GM18508 (cell line): ENCODE results near the gene OTUD7B.
"Not testable (repeated sequence)": the region's sequence is repeated elsewhere in the genome, so short reads cannot be mapped to it uniquely, and the experiment has no call there.

Source experiments
- ATAC-seq: cut with Tn5 transposase; IDR thresholded peaks from one replicate; pipeline ENCODE4 v1.9.1; 2021; ENCODE audit warnings: moderate number of reproducible peaks; ENCODE audit not compliant: insufficient read depth, unreplicated experiment

Gene OTUD7B

GRCh38 chr1:150010393-150011115, at the start of gene OTUD7B:
Gene OTUD7B (minus strand): TSS chr1:150010726. CDS start chr1:149977510, 33,216 bp downstream.
- no peak for ATAC-seq

- no peak for ATAC-seq
Measured at GRCh38 chr1:150060260-150060659, 49.7 kb upstream of the OTUD7B start.

DNA sequence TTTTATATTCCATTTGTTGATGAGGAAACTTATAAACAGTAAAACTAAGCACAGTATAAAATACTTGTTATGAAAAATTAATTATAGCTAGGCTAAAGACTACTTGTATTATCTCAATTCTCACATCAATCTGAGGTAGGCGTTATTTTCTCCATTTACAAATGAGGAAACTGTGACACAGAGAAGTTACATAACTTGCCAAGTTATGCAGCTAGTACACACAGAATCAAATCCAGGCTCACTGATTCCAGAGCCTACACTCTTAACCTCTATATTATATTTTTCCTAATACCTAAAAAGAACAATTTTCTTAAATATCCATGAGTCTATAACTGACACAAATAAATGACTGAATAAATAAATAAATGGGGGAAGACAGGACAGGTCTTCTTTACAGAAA, 45.9 kb upstream of the OTUD7B start:
- no peak for ATAC-seq

GRCh38 chr1:150055507-150055906, 45.0 kb upstream of the OTUD7B start:
- not testable (repeated sequence) for ATAC-seq

DNA sequence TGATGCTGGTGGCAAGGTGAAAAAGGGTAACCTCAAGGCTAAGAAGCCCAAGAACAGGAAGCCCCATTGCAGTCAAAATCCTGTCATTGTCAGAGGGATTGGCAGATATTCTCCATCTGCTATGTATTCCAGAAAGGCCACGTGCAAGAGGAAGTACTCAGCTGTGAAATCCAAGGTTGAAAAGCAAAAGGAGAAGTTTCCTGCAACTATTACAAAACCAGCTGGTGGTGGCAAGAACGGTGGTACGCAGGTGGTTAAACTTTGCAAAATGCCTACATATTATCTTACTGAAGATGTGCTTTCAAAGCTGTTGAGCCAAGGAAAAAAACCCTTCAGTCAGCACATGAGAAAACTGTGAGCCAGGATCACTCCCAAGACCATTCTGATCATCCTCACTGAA, 43.4 kb upstream of the OTUD7B start:
- no peak for ATAC-seq

DNA sequence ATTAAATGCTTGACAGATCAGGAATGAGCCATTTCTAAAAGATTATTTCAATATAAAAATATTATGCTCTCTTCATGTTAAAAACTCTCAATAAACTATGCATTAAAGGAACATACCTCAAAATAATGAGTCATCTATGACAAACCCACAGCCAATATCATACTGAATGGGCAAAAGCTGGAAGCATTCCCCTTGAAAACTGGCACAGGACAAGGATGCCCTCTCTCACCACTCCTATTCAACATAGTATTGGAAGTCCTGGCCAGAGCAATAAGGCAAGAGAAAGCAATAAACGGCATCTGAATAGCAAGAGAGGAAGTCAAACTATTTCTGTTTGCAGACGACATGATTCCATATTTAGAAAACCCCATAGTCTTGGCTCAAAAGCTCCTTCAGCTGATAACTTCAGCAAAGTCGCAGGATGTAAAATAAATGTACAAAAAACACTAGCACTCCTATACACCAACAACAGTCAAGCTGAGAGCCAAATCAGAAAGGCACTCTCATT, 41.4 kb upstream of the OTUD7B start:
- ATAC-seq: not testable (repeated sequence)

DNA sequence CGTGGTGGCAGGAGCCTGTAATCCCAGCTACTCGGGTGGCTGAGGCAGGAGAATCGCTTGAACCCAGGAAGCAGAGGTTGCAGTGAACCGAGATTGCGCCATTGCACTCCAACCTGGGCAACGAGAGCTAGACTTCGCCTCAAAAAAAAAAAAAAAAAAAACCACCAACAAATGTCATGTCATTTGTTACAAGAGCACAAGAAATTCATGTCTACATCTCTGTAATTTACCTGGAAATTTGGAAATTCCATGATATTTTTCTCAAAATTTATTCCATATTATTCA, 40.5 kb upstream of the OTUD7B start:
- ATAC-seq: no peak

DNA sequence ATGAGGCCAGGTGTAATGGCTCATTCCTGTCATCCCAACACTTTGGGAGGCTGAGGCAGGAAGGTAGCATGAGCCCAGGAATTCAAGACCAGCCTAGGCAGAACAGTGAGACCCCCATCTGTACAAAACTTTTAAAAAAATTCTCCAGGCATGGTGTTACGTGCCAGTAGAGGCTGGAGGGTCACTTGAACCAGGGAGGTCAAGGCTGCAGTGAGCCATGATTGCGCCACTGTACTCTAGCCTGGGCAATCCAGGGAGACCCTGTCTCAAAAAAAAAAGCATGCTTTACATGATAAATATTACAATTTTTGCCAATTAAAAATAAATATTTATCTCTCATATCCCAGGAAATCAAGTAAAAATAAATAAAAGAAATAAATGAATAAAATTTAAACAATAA, 39.4 kb upstream of the OTUD7B start:
- ATAC-seq: no peak

DNA sequence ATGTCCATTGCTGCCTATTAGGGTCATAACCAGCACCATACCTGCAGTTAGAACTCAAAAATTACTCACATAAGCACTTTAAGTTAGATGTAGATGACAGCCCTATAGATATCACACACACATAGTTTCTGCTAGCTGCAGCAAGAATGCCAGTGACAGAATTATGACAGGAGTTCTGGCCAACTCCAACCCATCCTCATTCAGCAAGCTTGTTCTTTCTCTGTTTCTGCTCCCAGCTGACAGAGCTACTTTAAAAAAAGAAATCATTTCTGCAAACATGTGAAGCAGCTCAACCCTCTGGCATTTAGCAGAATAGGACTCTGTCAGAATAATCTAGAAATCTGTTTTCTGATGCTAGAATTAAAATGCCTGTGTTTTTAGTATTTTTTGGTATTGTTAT, 23.8 kb upstream of the OTUD7B start:
- no peak for ATAC-seq

DNA sequence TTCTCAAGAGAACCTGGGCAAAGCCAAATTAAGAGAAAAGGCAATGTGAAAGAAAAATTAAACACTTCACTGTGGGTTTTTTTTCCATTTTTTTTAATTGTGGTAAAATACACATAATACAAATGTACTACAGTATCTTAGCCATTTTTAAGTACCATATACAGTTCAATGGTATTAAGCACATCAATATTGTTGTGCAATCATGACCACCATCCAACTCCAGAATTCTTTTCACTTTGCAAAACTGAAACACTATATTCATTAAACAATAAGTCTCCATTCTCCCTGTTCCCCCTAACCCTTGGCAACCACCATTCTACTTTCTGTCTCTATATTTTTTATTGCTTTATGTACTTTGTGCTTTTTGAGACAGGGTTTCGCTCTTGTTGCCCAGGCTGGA, 17.8 kb upstream of the OTUD7B start:
- no peak for ATAC-seq

DNA sequence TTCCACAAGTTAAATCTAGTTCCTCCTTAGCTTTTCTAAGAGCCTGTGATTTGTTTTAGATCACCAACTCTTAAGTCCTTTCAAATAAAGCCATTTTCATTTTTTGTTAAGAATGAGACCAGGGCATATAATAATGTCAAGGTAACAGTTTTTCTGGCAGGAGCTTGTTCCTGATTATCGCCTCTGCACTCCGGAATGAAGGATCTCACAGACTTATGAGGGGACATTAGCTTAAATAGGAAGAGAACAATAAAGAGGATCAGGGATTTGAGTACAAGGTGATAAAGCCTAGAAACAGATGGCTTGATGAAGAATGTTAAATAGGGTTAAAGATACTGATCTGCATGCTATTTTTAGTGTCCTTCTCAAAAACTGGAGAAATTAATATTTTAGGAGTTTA, 13.6 kb upstream of the OTUD7B start:
- no peak for ATAC-seq

DNA sequence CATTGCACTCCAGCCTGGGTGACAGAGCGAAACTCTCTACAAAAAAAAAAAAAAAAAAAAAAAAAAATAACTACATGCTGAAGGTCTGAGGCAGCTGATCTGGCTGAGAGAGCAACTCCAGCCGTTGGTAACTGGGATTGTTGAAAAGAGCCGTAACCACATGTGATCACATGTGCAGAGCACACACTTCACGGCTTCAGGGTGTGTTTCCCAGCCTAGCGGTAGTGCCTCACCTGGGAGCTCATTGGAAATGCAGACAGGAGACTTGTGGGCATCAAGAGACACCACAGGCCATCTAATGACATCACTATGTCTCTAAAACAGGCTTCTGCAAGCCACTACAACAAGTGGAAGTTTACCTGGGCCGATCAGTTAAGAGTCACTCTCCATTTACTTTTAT, 11.8 kb upstream of the OTUD7B start:
- ATAC-seq: no peak

DNA sequence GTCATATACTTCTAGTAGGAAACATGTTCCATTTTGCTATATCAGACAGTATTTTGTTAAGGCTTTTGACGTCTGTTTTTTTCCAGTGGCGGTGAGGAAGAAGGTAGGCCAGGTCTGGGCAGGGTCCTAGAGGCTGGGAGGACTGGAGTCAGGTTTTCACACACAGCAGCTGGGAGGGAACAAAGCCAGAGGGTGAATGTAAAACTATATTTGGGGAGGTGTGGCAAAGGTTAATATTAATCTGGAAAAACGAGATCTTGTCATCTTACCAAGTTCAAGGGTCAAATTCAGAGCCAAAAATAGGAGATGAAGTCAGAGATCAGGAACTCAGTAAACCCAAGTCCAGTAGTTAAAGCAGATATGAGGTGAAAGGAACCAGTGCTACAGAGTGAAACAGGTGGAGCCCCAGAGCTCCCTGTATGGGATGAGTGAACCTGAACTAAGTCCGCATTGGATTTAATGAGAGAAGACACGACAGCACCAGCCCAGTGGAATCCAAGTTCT, 10.7 kb upstream of the OTUD7B start:
- no peak for ATAC-seq

- ATAC-seq: no peak
Measured at GRCh38 chr1:150020711-150021110, 10.2 kb upstream of the OTUD7B start.

DNA sequence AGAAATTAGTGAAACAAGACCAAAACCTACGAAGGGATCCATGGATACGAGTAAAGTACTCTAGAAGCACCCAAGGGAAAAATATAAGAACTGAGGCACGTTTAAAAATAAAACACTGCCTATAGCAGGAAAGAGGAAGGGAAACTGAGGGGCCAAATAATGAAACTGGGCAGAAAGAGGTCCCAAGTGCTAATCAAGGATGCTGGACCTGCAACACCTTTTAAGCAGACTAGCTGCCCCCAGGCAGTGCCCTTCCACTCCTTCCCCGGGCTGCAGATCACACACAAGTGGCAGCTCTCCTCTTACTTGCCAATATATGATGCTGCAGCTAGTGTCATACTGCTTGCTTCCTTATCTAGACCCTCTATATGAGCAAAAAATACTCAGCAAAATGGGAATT, 7.6 kb upstream of the OTUD7B start:
- ATAC-seq: no peak

DNA sequence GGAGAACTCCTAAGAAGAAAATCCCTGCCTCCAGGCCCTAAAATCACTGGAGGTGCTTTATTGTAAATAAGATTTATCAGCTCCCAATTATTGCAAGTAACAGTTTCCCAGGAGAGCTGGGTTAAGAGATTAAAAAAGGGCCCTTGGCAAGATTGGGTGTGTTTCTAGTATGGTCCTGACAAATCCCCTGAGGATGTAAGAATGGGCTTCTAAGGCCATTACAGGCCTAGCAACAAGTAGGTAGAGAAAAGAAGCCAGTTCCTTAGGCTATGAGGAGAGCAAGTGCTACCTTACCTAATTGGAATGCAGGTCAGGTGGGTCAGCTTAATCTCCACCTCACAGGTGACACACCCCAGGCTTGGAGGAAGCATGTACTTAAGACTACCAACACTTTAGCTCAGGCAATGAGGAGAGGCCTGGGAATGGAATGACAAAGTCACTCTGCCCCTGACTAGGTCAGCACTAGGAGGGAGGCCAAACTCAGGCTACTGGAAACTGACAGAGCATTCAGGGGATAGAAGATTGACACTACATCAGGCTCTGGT, 6.8 kb upstream of the OTUD7B start:
- ATAC-seq: no peak

DNA sequence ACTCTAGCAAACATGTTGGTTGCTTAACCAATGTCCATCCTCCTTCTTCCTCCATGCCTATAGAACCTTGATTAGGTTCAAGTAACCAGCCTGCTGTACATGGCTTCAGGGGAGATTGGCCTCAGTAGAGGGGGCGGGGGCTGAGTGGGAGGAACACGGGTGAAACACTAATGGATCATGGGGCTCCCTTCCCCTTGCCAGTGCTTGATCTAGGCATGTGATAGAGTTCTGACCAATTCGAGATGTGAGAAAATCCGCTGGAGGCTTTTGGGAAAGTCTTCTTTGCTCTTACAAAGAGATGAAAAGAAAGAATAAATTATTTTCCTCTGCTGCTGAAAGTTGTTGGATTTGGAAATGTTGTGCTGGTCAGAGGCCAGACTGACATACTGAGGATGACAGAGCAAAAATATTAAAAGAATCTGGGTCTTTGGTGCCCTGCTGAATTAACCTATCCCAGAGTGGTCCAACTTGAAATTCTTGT, 5.2 kb upstream of the OTUD7B start:
- ATAC-seq: no peak

- no peak for ATAC-seq
Measured at GRCh38 chr1:150012611-150013010, 2.1 kb upstream of the OTUD7B start.

GRCh38 chr1:150009604-150010392, 728 bp downstream of the OTUD7B start:
- ATAC-seq: no peak

- no peak for ATAC-seq
Measured at GRCh38 chr1:150008699-150009098, 1.8 kb downstream of the OTUD7B start.

- no peak for ATAC-seq
Measured at GRCh38 chr1:150006881-150007421, 3.6 kb downstream of the OTUD7B start.
